Suprapubic skin (tissue), 3 donors: ENCODE measurements around the gene SH2D2A.

Experiments
- POLR2A ChIP-seq, 2 donors: fragments of 450-650 bp; IDR thresholded peaks; one replicate each; pipeline ENCODE4 v1.6.1; 2017; ENCODE audit warnings: antibody characterized with exemption in 2 of 2, mild to moderate bottlenecking in 2 of 2, moderate library complexity in 2 of 2
- TF ChIP-seq, protein P1 (sequence below), 2 donors: fragments of 200-600 bp in 1 of 2; fragments of 450-650 bp in 1 of 2; sonication (generic) in 1 of 2; IDR thresholded peaks; one replicate each; pipeline ENCODE4 v1.5.1; 2016 to 2019; ENCODE audit warnings: antibody characterized with exemption in 2 of 2, mild to moderate bottlenecking in 1 of 2, moderate library complexity in 1 of 2

DNA sequence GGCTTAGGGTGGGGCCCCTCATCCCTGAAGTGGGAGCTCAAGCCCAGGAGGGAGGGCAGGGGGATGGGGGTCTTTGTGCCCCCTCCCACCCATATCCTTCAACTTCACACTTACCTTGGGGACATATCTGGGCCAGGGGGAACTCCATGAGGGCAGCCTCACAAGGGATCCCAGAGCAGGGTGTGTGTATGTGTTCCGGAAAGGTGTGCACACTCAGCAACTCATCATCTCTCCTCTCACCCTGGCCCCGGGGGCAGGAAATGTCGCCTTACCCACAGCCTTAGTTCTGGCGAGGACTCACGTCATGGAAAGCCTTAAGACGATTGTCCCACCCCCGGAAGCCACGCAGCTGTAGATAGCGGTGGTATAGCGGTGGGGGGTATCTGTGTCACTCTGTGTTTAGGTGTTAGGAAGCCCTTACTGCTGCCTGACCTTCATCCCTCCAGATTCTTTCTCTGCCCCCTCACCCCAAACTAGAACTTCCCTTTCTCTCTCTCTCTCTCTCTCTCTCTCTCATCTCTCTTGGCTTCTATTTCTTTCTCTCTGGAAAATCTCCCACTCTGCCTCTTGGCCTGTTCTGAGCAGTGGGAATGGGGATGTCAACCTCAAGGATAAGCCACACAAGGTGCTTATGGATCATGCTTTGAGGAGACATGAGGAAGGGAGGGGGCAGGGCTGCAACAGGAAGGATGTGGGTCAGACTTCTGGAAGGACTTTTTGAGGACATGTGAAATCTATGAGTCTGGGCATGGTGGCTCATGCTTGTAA, at the start of gene SH2D2A:
- TF ChIP-seq, protein P1, sequence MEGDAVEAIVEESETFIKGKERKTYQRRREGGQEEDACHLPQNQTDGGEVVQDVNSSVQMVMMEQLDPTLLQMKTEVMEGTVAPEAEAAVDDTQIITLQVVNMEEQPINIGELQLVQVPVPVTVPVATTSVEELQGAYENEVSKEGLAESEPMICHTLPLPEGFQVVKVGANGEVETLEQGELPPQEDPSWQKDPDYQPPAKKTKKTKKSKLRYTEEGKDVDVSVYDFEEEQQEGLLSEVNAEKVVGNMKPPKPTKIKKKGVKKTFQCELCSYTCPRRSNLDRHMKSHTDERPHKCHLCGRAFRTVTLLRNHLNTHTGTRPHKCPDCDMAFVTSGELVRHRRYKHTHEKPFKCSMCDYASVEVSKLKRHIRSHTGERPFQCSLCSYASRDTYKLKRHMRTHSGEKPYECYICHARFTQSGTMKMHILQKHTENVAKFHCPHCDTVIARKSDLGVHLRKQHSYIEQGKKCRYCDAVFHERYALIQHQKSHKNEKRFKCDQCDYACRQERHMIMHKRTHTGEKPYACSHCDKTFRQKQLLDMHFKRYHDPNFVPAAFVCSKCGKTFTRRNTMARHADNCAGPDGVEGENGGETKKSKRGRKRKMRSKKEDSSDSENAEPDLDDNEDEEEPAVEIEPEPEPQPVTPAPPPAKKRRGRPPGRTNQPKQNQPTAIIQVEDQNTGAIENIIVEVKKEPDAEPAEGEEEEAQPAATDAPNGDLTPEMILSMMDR (IDR thresholded peaks at IDR 0.05) = no peak
- TF ChIP-seq POLR2A (IDR thresholded peaks at IDR 0.05) = peak in 1 of 2 donors; percentile 15
